D721Med (cell line): ENCODE data around the gene ABHD14A.

Experiments used
- DNase-seq: peaks from one replicate; pipeline ENCODE4 v3.0.0; 2011; ENCODE audit warnings: low spot score; ENCODE audit not compliant: insufficient read length
- FAIRE-seq: peaks from 2 replicates; lab custom pipeline; 2011; peaks lifted over from hg19 to GRCh38; lab: Jason Lieb, UNC
- TF ChIP-seq, protein P1 (sequence below): IDR thresholded peaks from 2 replicates; pipeline ENCODE4 v1.5.1; 2012; ENCODE audit warnings: mild to moderate bottlenecking, control low read depth; ENCODE audit not compliant: insufficient read depth; ENCODE audit errors: missing control alignments

The ABHD14A gene

DNA sequence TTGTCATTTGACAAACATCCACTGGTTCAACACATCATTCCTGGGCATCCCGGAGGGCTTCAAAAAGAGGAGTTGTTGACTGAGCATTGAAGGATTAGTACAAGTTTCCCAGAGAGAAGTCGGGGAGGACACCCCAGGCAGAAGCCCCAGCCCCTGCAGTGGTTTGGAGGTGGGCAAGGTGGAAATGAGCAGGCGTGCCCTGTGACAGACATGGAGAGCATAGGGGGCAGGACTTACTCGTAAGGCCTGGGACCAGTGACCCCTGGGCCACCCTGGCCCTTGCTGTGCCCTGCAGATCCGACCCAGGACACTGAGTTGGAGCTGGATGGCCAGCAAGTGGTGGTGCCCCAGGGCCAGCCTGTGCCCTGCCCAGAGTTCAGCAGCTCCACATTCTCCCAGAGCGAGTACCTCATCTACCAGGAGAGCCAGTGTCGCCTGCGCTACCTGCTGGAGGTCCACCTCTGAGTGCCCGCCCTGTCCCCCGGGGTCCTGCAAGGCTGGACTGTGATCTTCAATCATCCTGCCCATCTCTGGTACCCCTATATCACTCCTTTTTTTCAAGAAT lies 26.8 kb upstream of the ABHD14A start:
- DNase-seq, result no peak
- TF ChIP-seq, protein P1, sequence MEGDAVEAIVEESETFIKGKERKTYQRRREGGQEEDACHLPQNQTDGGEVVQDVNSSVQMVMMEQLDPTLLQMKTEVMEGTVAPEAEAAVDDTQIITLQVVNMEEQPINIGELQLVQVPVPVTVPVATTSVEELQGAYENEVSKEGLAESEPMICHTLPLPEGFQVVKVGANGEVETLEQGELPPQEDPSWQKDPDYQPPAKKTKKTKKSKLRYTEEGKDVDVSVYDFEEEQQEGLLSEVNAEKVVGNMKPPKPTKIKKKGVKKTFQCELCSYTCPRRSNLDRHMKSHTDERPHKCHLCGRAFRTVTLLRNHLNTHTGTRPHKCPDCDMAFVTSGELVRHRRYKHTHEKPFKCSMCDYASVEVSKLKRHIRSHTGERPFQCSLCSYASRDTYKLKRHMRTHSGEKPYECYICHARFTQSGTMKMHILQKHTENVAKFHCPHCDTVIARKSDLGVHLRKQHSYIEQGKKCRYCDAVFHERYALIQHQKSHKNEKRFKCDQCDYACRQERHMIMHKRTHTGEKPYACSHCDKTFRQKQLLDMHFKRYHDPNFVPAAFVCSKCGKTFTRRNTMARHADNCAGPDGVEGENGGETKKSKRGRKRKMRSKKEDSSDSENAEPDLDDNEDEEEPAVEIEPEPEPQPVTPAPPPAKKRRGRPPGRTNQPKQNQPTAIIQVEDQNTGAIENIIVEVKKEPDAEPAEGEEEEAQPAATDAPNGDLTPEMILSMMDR, result no peak
- FAIRE-seq, result no peak

DNA sequence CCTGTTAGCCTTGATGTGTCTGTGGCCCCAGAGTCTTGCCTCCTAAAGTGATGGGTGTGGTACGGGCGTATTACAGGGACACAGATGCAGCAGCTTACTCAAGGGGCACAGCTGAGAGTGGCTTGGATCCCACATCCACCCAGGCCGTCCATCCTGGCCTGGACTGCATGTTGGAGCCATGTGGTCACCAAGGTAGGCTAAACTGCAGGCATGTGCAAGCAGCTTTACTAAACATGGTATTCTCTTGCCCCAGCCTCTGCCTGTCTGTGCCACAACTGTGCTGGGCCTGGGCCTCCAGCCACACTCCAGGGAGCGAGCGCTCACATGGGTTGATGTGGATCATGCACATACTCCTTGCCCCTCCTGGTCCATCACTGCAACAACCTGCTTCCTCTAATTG lies 25.7 kb upstream of the ABHD14A start:
- FAIRE-seq, result no peak
- TF ChIP-seq, protein P1, result no peak
- no peak for DNase-seq

DNA sequence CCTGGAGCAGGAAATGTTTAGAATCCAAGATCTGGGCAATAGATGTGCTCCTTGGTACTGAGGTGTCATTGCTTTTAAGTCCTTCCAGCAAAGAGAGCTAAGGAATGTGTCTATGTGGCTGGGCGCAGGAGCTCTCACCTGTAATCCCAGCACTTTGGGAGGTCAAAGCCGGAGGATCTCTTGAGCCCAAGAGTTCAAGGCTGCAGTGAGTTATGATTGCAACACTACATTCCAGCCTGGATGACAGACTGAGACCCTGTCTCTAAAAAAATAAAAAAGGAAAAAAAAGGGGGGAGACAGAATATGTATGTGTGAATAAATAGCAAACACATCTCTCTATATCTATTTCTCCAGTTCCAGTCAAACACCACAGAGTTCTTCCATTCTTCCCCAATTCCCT lies 24.0 kb upstream of the ABHD14A start:
- DNase-seq, result no peak
- FAIRE-seq, result no peak

DNA sequence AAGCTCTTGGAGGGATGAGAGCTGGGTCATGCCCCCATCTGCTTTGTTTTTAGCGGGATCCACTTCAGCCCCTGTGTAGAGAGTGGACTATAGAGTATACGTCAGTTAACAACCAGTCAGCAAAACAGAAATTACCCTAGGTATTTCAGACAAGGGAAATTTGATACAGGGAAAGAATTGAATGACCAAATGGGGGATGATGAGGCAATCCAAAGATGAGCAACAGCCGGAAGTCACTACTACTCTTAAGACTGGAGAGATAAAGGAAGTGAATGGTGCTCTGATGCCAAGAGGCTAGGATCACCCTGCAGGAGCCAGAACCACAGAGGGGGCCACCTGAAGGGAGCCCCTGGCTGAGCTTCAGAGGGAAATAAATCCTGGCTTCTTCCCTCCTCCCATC lies 21.4 kb upstream of the ABHD14A start:
- DNase-seq (no peak), FAIRE-seq (no peak)
- TF ChIP-seq, protein P1, result no peak

More for the DNA sequence above, 24.0 kb upstream of the ABHD14A start:
- TF ChIP-seq, protein P1, result no peak

DNA sequence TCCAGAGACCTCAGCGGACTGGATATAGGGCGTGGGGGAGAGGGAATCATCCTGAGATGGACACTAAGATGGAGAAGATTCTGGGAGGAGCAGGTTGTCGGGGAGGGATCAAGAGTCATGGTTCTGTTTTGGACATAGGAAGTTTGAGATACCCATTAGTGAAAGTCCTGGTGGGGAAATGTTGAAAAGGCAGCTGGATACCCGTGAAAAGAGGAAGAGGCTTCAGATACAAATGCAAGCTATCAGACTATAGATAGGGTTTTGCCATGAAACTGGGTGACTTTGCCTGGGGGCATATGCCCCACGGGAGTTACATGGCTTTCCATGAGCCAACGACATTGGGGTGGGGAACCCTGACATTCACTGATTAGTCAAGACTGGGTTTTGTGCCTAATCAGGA lies 20.8 kb upstream of the ABHD14A start:
- no peak for FAIRE-seq
- TF ChIP-seq, protein P1, result no peak
- no peak for DNase-seq

DNA sequence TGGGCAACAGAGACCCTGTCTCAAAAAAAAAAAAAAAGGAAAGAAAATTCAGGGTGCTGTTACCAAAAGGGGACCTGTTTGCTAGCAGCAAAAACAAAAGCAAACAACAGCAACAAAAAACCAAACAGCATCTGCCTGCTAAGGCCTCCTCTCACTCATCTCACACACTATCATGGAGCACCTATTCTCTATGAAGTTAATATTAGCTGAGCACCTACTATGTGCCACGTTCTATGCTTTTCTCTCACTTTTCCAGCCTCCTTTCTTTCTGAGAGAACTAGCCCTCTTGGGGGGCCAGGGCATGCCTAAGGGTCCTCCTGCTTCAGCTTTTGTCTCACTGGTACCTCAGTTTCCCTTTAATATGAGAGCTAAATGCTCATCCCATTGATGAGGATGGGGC lies 20.2 kb upstream of the ABHD14A start:
- TF ChIP-seq, protein P1, result no peak
- no peak for FAIRE-seq
- no peak for DNase-seq

DNA sequence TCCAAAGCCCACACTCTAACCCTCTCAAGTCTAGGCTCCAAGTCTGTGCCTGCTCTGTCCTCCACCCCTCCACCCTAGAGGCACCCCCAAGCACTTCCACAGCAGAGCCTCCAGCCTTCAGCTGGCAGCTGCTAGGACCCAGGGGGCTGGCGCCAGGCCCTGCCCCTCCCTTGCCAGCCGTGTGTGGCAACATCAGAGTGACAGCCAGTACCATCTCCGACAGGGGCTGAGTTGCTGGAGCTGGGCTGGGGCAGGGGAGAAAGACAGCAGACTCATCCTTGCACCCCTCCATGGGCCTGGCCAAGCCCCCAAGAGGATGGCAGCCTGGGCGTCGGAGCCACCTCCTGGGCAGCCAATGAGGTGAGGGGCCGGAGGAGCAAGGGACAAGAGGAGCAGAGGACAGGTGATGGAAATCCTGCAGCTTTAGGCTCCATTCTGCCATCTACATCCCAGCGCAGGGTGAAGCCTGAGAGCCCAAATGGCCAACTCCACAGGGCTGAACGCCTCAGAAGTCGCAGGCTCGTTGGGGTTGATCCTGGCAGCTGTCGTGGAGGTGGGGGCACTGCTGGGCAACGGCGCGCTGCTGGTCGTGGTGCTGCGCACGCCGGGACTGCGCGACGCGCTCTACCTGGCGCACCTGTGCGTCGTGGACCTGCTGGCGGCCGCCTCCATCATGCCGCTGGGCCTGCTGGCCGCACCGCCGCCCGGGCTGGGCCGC lies 19.5 kb upstream of the ABHD14A start, which contains the start of gene GPR62:
Gene GPR62, plus strand, starts transcription at position 207 of the 718 bp plus-strand sequence. Its CDS starts 272 bp downstream, at position 479.
- no peak for DNase-seq
- TF ChIP-seq, protein P1, result no peak
- FAIRE-seq, result no peak
